H1 (cell line): ENCODE data around the gene SCYGR4. TPM values are rescaled to one million over a fixed set of nuclear protein-coding genes. Genes with fewer than 3 reads are reported as not detected.

Experiments
- CTCF ChIA-PET: fragments of 300-600 bp; sonication (Branson Sonifier 250); formaldehyde crosslinking; loops from one replicate; lab custom pipeline; 2021; ENCODE audit not compliant: partially characterized antibody; lab: Charles Lee
- POLR2A ChIA-PET: fragments of 300-600 bp; sonication (Branson Sonifier 250); formaldehyde crosslinking; loops from one replicate; lab custom pipeline; 2021; ENCODE audit warnings: inconsistent platforms; ENCODE audit not compliant: partially characterized antibody; lab: Charles Lee
- DNase-seq, 2 experiments: peaks; one replicate each; pipeline versions ENCODE4 v3.0.0 to v3.0.0-alpha.2; 2010 to 2022; ENCODE audit warnings: low spot score in 2 of 2, low read depth in 1 of 2, mixed read lengths in 1 of 2
- FAIRE-seq: peaks from 2 replicates; lab custom pipeline; 2011; peaks lifted over from hg19 to GRCh38; lab: Jason Lieb, UNC
- H2AFZ ChIP-seq: 2 replicates; pipeline ENCODE4 v1.8.1; 2012; ENCODE audit warnings: low read length, inconsistent platforms
- H2AK5ac ChIP-seq: 2 replicates; pipeline ENCODE4 v1.6.1; 2013; ENCODE audit warnings: low read depth, low read length
- H2BK120ac ChIP-seq: replicated peaks from 2 replicates; pipeline ENCODE3; 2013; ENCODE audit warnings: low read depth, low read length, inconsistent platforms
- H2BK12ac ChIP-seq: 2 replicates; pipeline ENCODE4 v1.6.1; 2013; ENCODE audit warnings: low read depth, low read length
- H2BK15ac ChIP-seq: 2 replicates; pipeline ENCODE4 v1.6.1; 2013; ENCODE audit warnings: low read length
- H2BK20ac ChIP-seq: 2 replicates; pipeline ENCODE4 v1.6.1; 2013; ENCODE audit warnings: low read length
- H2BK5ac ChIP-seq: 2 replicates; pipeline ENCODE4 v1.6.1; 2013; ENCODE audit warnings: low read depth, low read length
- H3K14ac ChIP-seq: 2 replicates; pipeline ENCODE4 v1.6.1; 2013; ENCODE audit warnings: inconsistent platforms; ENCODE audit not compliant: insufficient read length
- H3K18ac ChIP-seq: 2 replicates; pipeline ENCODE4 v1.6.1; 2013; ENCODE audit warnings: low read length; ENCODE audit errors: extremely low read depth
- H3K23ac ChIP-seq: 2 replicates; pipeline ENCODE4 v1.6.1; 2013; ENCODE audit warnings: inconsistent platforms; ENCODE audit not compliant: insufficient read length
- H3K23me2 ChIP-seq: 2 replicates; pipeline ENCODE4 v1.6.1; 2013; ENCODE audit warnings: low read depth, low read length
- H3K27ac ChIP-seq: 2 replicates; pipeline ENCODE4 v1.6.1; 2011; ENCODE audit warnings: low read depth, low read length, inconsistent platforms
- H3K27me3 ChIP-seq, 4 experiments: replicated peaks in 1 of 4; 1 replicate in 1 of 4; 2 replicates in 3 of 4; pipeline versions ENCODE4 v1.6.1 to v1.8.1; 2011 to 2013; ENCODE audit warnings: low read length in 3 of 4, mild to moderate bottlenecking in 3 of 4, inconsistent platforms in 2 of 4, mixed read lengths in 2 of 4, moderate library complexity in 1 of 4; ENCODE audit not compliant: control insufficient read depth in 3 of 4, insufficient read depth in 3 of 4; ENCODE audit errors: extremely low read depth in 1 of 4
- H3K36me3 ChIP-seq, 4 experiments: 2 replicates each; pipeline versions ENCODE4 v1.6.1 to v1.8.1; 2011 to 2013; ENCODE audit warnings: mild to moderate bottlenecking in 4 of 4, low read length in 3 of 4, moderate library complexity in 2 of 4, control low read depth in 1 of 4, inconsistent platforms in 1 of 4; ENCODE audit not compliant: insufficient read depth in 4 of 4, control insufficient read depth in 2 of 4
- H3K4ac ChIP-seq: replicated peaks from 2 replicates; pipeline ENCODE3; 2013; ENCODE audit warnings: low read length, low read depth, mixed read lengths, inconsistent platforms; ENCODE audit not compliant: insufficient read length
- H3K4me1 ChIP-seq, 4 experiments: replicated peaks in 1 of 4; 1 replicate in 1 of 4; 2 replicates in 3 of 4; pipeline versions ENCODE4 v1.6.1 to v1.8.1; 2011 to 2013; ENCODE audit warnings: low read length in 3 of 4, inconsistent platforms in 2 of 4, mixed read lengths in 1 of 4; ENCODE audit not compliant: insufficient read depth in 4 of 4, control insufficient read depth in 3 of 4
- H3K4me2 ChIP-seq, 2 experiments: 2 replicates each; pipeline versions ENCODE4 v1.6.1 to v1.8.1; 2011 to 2013; ENCODE audit warnings: low read depth in 2 of 2, low read length in 2 of 2, control low read depth in 1 of 2, inconsistent platforms in 1 of 2, mild to moderate bottlenecking in 1 of 2; ENCODE audit not compliant: insufficient read depth in 1 of 2
- H3K4me3 ChIP-seq, 4 experiments: fragments of 200-600, 300-600 bp in 1 of 4; sonication (generic), shearing (Covaris generic), sonication (Bioruptor Twin) in 1 of 4; 2 replicates each; pipeline versions ENCODE4 v1.5.1 to v1.8.1; 2011 to 2016; ENCODE audit warnings: low read length in 4 of 4, low read depth in 3 of 4, control low read depth in 2 of 4, inconsistent platforms in 2 of 4, mild to moderate bottlenecking in 2 of 4, mixed read lengths in 1 of 4, moderate library complexity in 1 of 4; ENCODE audit not compliant: insufficient read depth in 2 of 4; ENCODE audit errors: extremely low read depth in 1 of 4
- H3K56ac ChIP-seq: replicated peaks from 2 replicates; pipeline ENCODE3; 2013; ENCODE audit warnings: low read depth, mild to moderate bottlenecking, mixed read lengths, low read length, inconsistent platforms; ENCODE audit not compliant: insufficient read length
- H3K79me1 ChIP-seq: 2 replicates; pipeline ENCODE4 v1.6.1; 2013; ENCODE audit warnings: low read depth, low read length, control low read depth
- H3K79me2 ChIP-seq, 2 experiments: 2 replicates each; pipeline versions ENCODE4 v1.6.1 to v1.8.1; 2012 to 2013; ENCODE audit warnings: low read length in 2 of 2, mild to moderate bottlenecking in 2 of 2, inconsistent platforms in 1 of 2; ENCODE audit not compliant: insufficient read depth in 2 of 2, control insufficient read depth in 1 of 2
- H3K9ac ChIP-seq, 4 experiments: replicated peaks in 1 of 4; 1 replicate in 1 of 4; 2 replicates in 3 of 4; pipeline versions ENCODE4 v1.6.1 to v1.8.1; 2011 to 2013; ENCODE audit warnings: low read depth in 3 of 4, low read length in 3 of 4, control low read depth in 2 of 4, mild to moderate bottlenecking in 2 of 4, moderate library complexity in 2 of 4, inconsistent platforms in 1 of 4; ENCODE audit errors: extremely low read depth in 1 of 4
- H3K9me3 ChIP-seq, 2 experiments: 2 replicates each; pipeline versions ENCODE4 v1.6.1 to v1.8.1; 2012 to 2013; ENCODE audit warnings: mild to moderate bottlenecking in 2 of 2, moderate library complexity in 2 of 2, control low read depth in 1 of 2, inconsistent platforms in 1 of 2, low read depth in 1 of 2, low read length in 1 of 2, mixed read lengths in 1 of 2; ENCODE audit not compliant: insufficient read depth in 2 of 2
- H4K20me1 ChIP-seq, 2 experiments: replicated peaks in 1 of 2; 2 replicates each; pipeline versions ENCODE3 to v1.8.1; 2011 to 2013; ENCODE audit warnings: inconsistent platforms in 2 of 2, low read length in 2 of 2, mild to moderate bottlenecking in 1 of 2; ENCODE audit not compliant: insufficient read depth in 2 of 2, control insufficient read depth in 1 of 2
- H4K5ac ChIP-seq: 2 replicates; pipeline ENCODE4 v1.6.1; 2013; ENCODE audit warnings: low read length, low read depth, mixed read lengths, inconsistent platforms; ENCODE audit not compliant: insufficient read length
- H4K8ac ChIP-seq: 2 replicates; pipeline ENCODE4 v1.8.0; 2013; ENCODE audit warnings: mild to moderate bottlenecking, moderate library complexity, low read length, inconsistent platforms; ENCODE audit not compliant: insufficient read depth; ENCODE audit errors: extremely low read depth
- H4K91ac ChIP-seq: replicated peaks from 2 replicates; pipeline ENCODE3; 2013; ENCODE audit warnings: low read length, mixed read lengths, inconsistent platforms; ENCODE audit not compliant: insufficient read length
- CHD1 ChIP-seq: IDR thresholded peaks from 2 replicates; pipeline ENCODE4 v1.6.1; 2012; ENCODE audit warnings: low read depth, low read length, improper control_type of control experiment
- GABPA ChIP-seq: IDR thresholded peaks from 2 replicates; pipeline ENCODE4 v1.6.1; 2011; ENCODE audit warnings: mild to moderate bottlenecking, low read length, moderate library complexity, borderline replicate concordance; ENCODE audit not compliant: insufficient read depth
- NRF1 ChIP-seq: IDR thresholded peaks from 2 replicates; pipeline ENCODE4 v1.6.1; 2011; ENCODE audit warnings: mild to moderate bottlenecking, low read depth, low read length, improper control_type of control experiment
- RNF2 ChIP-seq: fragments of 200-900, 300-1000 bp; sonication (generic); IDR thresholded peaks from 2 replicates; pipeline ENCODE4 v1.7.1; 2016; ENCODE audit warnings: borderline replicate concordance, low read depth, mild to moderate bottlenecking, antibody characterized with exemption, low read length; ENCODE audit not compliant: poor library complexity, severe bottlenecking; ENCODE audit errors: missing control alignments
- SIN3A ChIP-seq, 2 experiments: IDR thresholded peaks in 1 of 2; conservative IDR thresholded peaks in 1 of 2; 2 replicates each; pipeline ENCODE4 v1.6.1; 2011 to 2012; ENCODE audit warnings: low read length in 2 of 2, improper control_type of control experiment in 1 of 2, low read depth in 1 of 2, mild to moderate bottlenecking in 1 of 2
- SIX5 ChIP-seq: IDR thresholded peaks from 2 replicates; pipeline ENCODE4 v1.6.1; 2011; ENCODE audit warnings: mild to moderate bottlenecking, low read depth, low read length
- WGBS, 2 experiments: shearing (Covaris generic) in 1 of 2; methylation state at CpG; one replicate each; pipeline versions ENCODE4 v1.1.6 to v1.1.7; 2013 to 2015; ENCODE audit warnings: low lambda C conversion rate in 2 of 2, mixed read lengths in 2 of 2, inconsistent platforms in 1 of 2, low coverage in 1 of 2, missing lambda C conversion rate in 1 of 2; ENCODE audit not compliant: insufficient replicate concordance in 2 of 2, insufficient coverage in 1 of 2, insufficient read length in 1 of 2; ENCODE audit errors: extremely low coverage in 1 of 2, missing lambda C conversion rate in 1 of 2; 5-methylcytosine and 5-hydroxymethylcytosine counted together
- polyA plus RNA-seq, 7 experiments: library from polyadenylated mRNA; depleted of rRNA in 3 of 7; stranded (reverse) in 5 of 7; unstranded in 2 of 7; fragments of >200 nt in 5 of 7; fragments of 200-250 nt in 2 of 7; gene quantifications; 1 replicate in 5 of 7; 2 replicates in 1 of 7; 4 replicates in 1 of 7; pipeline versions ENCODE4 v1.2.1 to v1.2.3, GENCODE V29; 2011 to 2013; ENCODE audit warnings: missing spikeins in 2 of 7, mixed read lengths in 2 of 7
- total RNA-seq: library from RNA; stranded (reverse); fragmentation: NEBNext Ultra II Directional; extraction: Animal tissue kit (Norgen Biotek cat#: 25700); gene quantifications from 2 replicates; pipeline ENCODE4 v1.2.1, GENCODE V29; 2021
- TF ChIP-seq, protein P1 (sequence below): IDR thresholded peaks from 2 replicates; pipeline ENCODE4 v1.6.1; 2012; ENCODE audit warnings: inconsistent platforms

SCYGR4 gene
- total and polyA plus RNA-seq, 2 of the 8 experiments (the other 6 are each of a cell fraction or from before 2014, with no cell fraction given) = not detected

DNA sequence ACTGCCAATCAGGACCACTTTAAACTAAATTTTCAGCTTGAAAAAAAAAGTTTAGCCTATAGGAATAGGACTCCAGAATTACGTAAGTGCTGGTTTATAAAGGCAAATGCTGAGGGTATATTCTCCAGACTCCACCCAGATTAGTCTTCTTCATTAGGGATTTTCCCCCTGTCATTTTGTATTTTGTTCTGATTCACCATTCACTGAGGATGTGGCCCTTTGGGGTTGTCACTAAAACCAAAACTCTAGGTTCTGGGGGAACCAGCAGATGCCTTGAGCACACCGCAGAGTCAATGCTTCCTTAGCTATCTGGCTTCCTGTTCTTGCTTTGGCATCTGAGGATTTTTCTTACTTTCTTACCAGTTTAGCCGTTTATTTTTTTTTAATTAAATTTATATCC lies 10.5 kb downstream of the SCYGR4 start:
- ChIA-PET CTCF (interaction anchor here (1.4 to 1.5 kb wide), 2 partner anchors 11 to 138 kb away, joined by 4 to 5 read pairs; no protein-coding TSS in a partner anchor), POLR2A (no interaction called here)
- no peak overlapping the region for H3K27ac ChIP-seq
- no peaks in the 10 kb centered on the region for H3K23me2 ChIP-seq
- H3K79me1 ChIP-seq = no peaks in the 10 kb centered on the region; the same call in 1 of the 2 replicates
- no peaks in the 10 kb centered on the region for H3K36me3 ChIP-seq
- H3K27me3 ChIP-seq = no peaks in the 10 kb centered on the region
- H3K56ac ChIP-seq = no peak overlapping the region
- H3K4me3 ChIP-seq = no peak overlapping the region
- no peak overlapping the region for H2BK5ac ChIP-seq
- no peak overlapping the region for H4K5ac ChIP-seq
- no peak for TF ChIP-seq NRF1
- TF ChIP-seq GABPA = no peak
- TF ChIP-seq SIX5 = no peak
- TF ChIP-seq, protein P1, sequence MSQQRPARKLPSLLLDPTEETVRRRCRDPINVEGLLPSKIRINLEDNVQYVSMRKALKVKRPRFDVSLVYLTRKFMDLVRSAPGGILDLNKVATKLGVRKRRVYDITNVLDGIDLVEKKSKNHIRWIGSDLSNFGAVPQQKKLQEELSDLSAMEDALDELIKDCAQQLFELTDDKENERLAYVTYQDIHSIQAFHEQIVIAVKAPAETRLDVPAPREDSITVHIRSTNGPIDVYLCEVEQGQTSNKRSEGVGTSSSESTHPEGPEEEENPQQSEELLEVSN = no peak
- no peak for TF ChIP-seq SIN3A (conservative IDR thresholded peaks at IDR 0.05 in 1 of 2, IDR thresholded peaks at IDR 0.05 in 1 of 2; ENCODE audit: low read depth in 1 of 2, low read length in 2 of 2)
- TF ChIP-seq CHD1 = no peak
- no peak for TF ChIP-seq RNF2
- H2BK120ac ChIP-seq = no peak overlapping the region
- no peak overlapping the region for H3K9ac ChIP-seq
- H4K8ac ChIP-seq = no peak overlapping the region
- H3K18ac ChIP-seq = no peak overlapping the region
- no peak overlapping the region for H2BK15ac ChIP-seq
- H3K23ac ChIP-seq = no peak overlapping the region
- no peak overlapping the region for H2AFZ ChIP-seq
- no peaks in the 10 kb centered on the region for H4K20me1 ChIP-seq
- DNase-seq (no peak), FAIRE-seq (no peak)
- no peaks in the 10 kb centered on the region for H3K9me3 ChIP-seq
- no peak overlapping the region for H2AK5ac ChIP-seq
- 91% methylated on average over 3 of the region's 3 CpGs; no CpG with 5 or more reads in 1 of the 2 experiments for WGBS, 2 experiments
- no peak overlapping the region for H3K4ac ChIP-seq
- H2BK20ac ChIP-seq = no peak overlapping the region
- no peak overlapping the region for H2BK12ac ChIP-seq
- H3K4me1 ChIP-seq = no peaks in the 10 kb centered on the region
- no peak overlapping the region for H4K91ac ChIP-seq
- no peak overlapping the region for H3K4me2 ChIP-seq
- H3K79me2 ChIP-seq = no peaks in the 10 kb centered on the region
- no peak overlapping the region for H3K14ac ChIP-seq
